WTC11 (cell line): Measurements from ENCODE around the gene SPRYD3. TPM values are rescaled to one million over a fixed set of nuclear protein-coding genes. Genes with fewer than 3 reads are reported as not detected.
"Not testable (repeated sequence)": the region's sequence is repeated elsewhere in the genome, so short reads cannot be mapped to it uniquely, and the experiment has no call there.

Source experiments
- ATAC-seq: fragments of 200-7000 bp; cut with Tn5 transposase; 2 replicates; pipeline ENCODE4 v1.10.0; 2021; ENCODE audit warnings: mild to moderate bottlenecking, moderate library complexity
- CTCF ChIA-PET: fragments of 300-600 bp; sonication (Branson Sonifier 250); formaldehyde crosslinking; loops from one replicate; lab custom pipeline; 2021; ENCODE audit warnings: antibody characterized with exemption; lab: Charles Lee
- POLR2A ChIA-PET: fragments of 350-600 bp; sonication (Branson Sonifier 250); formaldehyde crosslinking; loops from one replicate; lab custom pipeline; 2021; ENCODE audit warnings: antibody characterized with exemption; lab: Charles Lee
- DNase-seq: peaks from one replicate; pipeline ENCODE4 v3.0.0; 2021; ENCODE audit warnings: low spot score
- H3K27ac Mint-ChIP-seq: 2 replicates; pipeline ENCODE4 v1.8.0; 2021; ENCODE audit warnings: mixed read lengths
- H3K27me3 Mint-ChIP-seq: 2 replicates; pipeline ENCODE4 v1.8.0; 2021; ENCODE audit warnings: low read depth, mild to moderate bottlenecking, moderate library complexity, mixed read lengths
- H3K36me3 Mint-ChIP-seq: 2 replicates; pipeline ENCODE4 v1.8.0; 2021; ENCODE audit warnings: mixed read lengths
- H3K4me1 Mint-ChIP-seq: 2 replicates; pipeline ENCODE4 v1.8.0; 2022; ENCODE audit warnings: mixed read lengths
- H3K4me3 Mint-ChIP-seq: 2 replicates; pipeline ENCODE4 v1.8.0; 2021; ENCODE audit warnings: mild to moderate bottlenecking, moderate library complexity, mixed read lengths
- H3K9me3 Mint-ChIP-seq: 2 replicates; pipeline ENCODE4 v1.8.0; 2021; ENCODE audit warnings: mixed read lengths
- CTCF ChIP-seq: fragments of 200-600 bp; IDR thresholded peaks from 2 replicates; pipeline ENCODE4 v1.8.0; 2022; ENCODE audit warnings: antibody characterized with exemption
- ETV6 ChIP-seq: sonication (generic); formaldehyde crosslinking; IDR thresholded peaks from 2 replicates; pipeline ENCODE4 v1.8.1; 2022; ENCODE audit warnings: mild to moderate bottlenecking, missing genetic modification reagents
- FOXP1 ChIP-seq: sonication (generic); formaldehyde crosslinking; IDR thresholded peaks from 2 replicates; pipeline ENCODE4 v1.8.0; 2022; ENCODE audit warnings: missing genetic modification reagents, mild to moderate bottlenecking, moderate library complexity, borderline replicate concordance
- FOXP4 ChIP-seq: sonication (generic); formaldehyde crosslinking; IDR thresholded peaks from 2 replicates; pipeline ENCODE4 v1.8.0; 2022; ENCODE audit warnings: mild to moderate bottlenecking, missing genetic modification reagents
- GRHL2 ChIP-seq: fragments of 250-450 bp; sonication (Bioruptor Pico); IDR thresholded peaks from 2 replicates; pipeline ENCODE4 v1.8.0; 2022; ENCODE audit warnings: mild to moderate bottlenecking, moderate library complexity; ENCODE audit not compliant: insufficient replicate concordance, severe bottlenecking
- JAZF1 ChIP-seq: fragments of 250-450 bp; sonication (Bioruptor Pico); IDR thresholded peaks from 2 replicates; pipeline ENCODE4 v1.9.0; 2021; ENCODE audit warnings: moderate library complexity, mild to moderate bottlenecking, inconsistent platforms
- JUN ChIP-seq: sonication (generic); formaldehyde crosslinking; IDR thresholded peaks from 2 replicates; pipeline ENCODE4 v1.8.0; 2023; ENCODE audit warnings: mild to moderate bottlenecking, missing genetic modification reagents
- KAT7 ChIP-seq: sonication (generic); formaldehyde crosslinking; IDR thresholded peaks from 2 replicates; pipeline ENCODE4 v1.8.1; 2023; ENCODE audit warnings: missing genetic modification reagents, mild to moderate bottlenecking, borderline replicate concordance
- MYBL2 ChIP-seq: sonication (generic); formaldehyde crosslinking; IDR thresholded peaks from 2 replicates; pipeline ENCODE4 v1.8.1; 2023; ENCODE audit warnings: mild to moderate bottlenecking, moderate library complexity, missing genetic modification reagents
- NFATC4 ChIP-seq: fragments of 250-450 bp; sonication (Bioruptor Pico); IDR thresholded peaks from 2 replicates; pipeline ENCODE4 v1.9.0; 2021; ENCODE audit warnings: mild to moderate bottlenecking
- NFE2L1 ChIP-seq: sonication (generic); formaldehyde crosslinking; IDR thresholded peaks from 2 replicates; pipeline ENCODE4 v1.8.1; 2023; ENCODE audit warnings: missing genetic modification reagents
- PRDM15 ChIP-seq: sonication (generic); formaldehyde crosslinking; IDR thresholded peaks from 2 replicates; pipeline ENCODE4 v1.8.0; 2022; ENCODE audit warnings: missing genetic modification reagents
- SOX15 ChIP-seq: fragments of 250-450 bp; sonication (Bioruptor Pico); IDR thresholded peaks from 2 replicates; pipeline ENCODE4 v1.9.0; 2021; ENCODE audit warnings: mild to moderate bottlenecking
- STAT6 ChIP-seq: sonication (generic); formaldehyde crosslinking; conservative IDR thresholded peaks from 2 replicates; pipeline ENCODE4 v1.8.1; 2023; ENCODE audit warnings: mild to moderate bottlenecking, low read depth, missing genetic modification reagents, moderate library complexity
- TEAD4 ChIP-seq: sonication (generic); formaldehyde crosslinking; IDR thresholded peaks from 2 replicates; pipeline ENCODE4 v1.8.0; 2022; ENCODE audit warnings: mild to moderate bottlenecking, missing genetic modification reagents
- TP53 ChIP-seq: sonication (generic); formaldehyde crosslinking; IDR thresholded peaks from 2 replicates; pipeline ENCODE4 v1.8.1; 2023; ENCODE audit warnings: mild to moderate bottlenecking, missing genetic modification reagents
- USF2 ChIP-seq: sonication (generic); formaldehyde crosslinking; IDR thresholded peaks from 2 replicates; pipeline ENCODE4 v1.8.1; 2023; ENCODE audit warnings: mild to moderate bottlenecking, missing genetic modification reagents, moderate library complexity
- ZBTB43 ChIP-seq: sonication (generic); formaldehyde crosslinking; IDR thresholded peaks from 2 replicates; pipeline ENCODE4 v1.8.1; 2023; ENCODE audit warnings: mild to moderate bottlenecking, missing genetic modification reagents
- ZMAT4 ChIP-seq: fragments of 250-450 bp; sonication (Bioruptor Pico); IDR thresholded peaks from 2 replicates; pipeline ENCODE4 v1.9.0; 2021; ENCODE audit warnings: mild to moderate bottlenecking
- ZNF219 ChIP-seq: sonication (generic); formaldehyde crosslinking; IDR thresholded peaks from 2 replicates; pipeline ENCODE4 v1.8.0; 2023; ENCODE audit warnings: missing genetic modification reagents, mild to moderate bottlenecking, borderline replicate concordance
- total RNA-seq: library from RNA; stranded (reverse); gene quantifications from 3 replicates; pipeline ENCODE4 v1.2.3, GENCODE V29; 2021

SPRYD3 gene
- total RNA-seq, 1 experiment from 2014 or later = 11.9 TPM

GRCh38 chr12:53034459-53034858 is 44.7 kb downstream of the SPRYD3 start:
- Mint-ChIP-seq H3K4me3 (no peak overlapping the region), H3K9me3 (no peaks in the 10 kb centered on the region), H3K36me3 (peaks cover 84% of the 10 kb centered on the region), H3K27me3 (no peaks in the 10 kb centered on the region), H3K27ac (peak overlapping the region; percentile 82), H3K4me1 (peaks cover 5% of the 10 kb centered on the region)
- ChIA-PET POLR2A (no interaction called here), CTCF (no interaction called here)
- no peak for ATAC-seq
- DNase-seq = no peak
- no peak for TF ChIP-seq TP53 (CRISPR knock-in tag)
- TF ChIP-seq KAT7 = no peak
- TF ChIP-seq FOXP4 (CRISPR knock-in tag) = no peak
- TF ChIP-seq ZBTB43 (CRISPR knock-in tag) = no peak
- TF ChIP-seq TEAD4 (CRISPR knock-in tag) = no peak
- no peak for TF ChIP-seq PRDM15
- no peak for TF ChIP-seq ZNF219 (CRISPR knock-in tag)
- TF ChIP-seq MYBL2 = no peak
- TF ChIP-seq FOXP1 (CRISPR knock-in tag) = no peak
- TF ChIP-seq JAZF1 (CRISPR knock-in tag) = no peak
- TF ChIP-seq, all 79 proteins: peak for 0

- POLR2A ChIA-PET, H3K4me3 Mint-ChIP-seq, ATAC-seq, H3K4me1 Mint-ChIP-seq, H3K27me3 Mint-ChIP-seq, DNase-seq, H3K27ac Mint-ChIP-seq, H3K9me3 Mint-ChIP-seq: not testable (repeated sequence)
- CTCF ChIA-PET = interaction anchor here (0.9 kb wide), 1 partner anchor 14 kb away, joined by 3 read pairs; no protein-coding TSS in a partner anchor
- peaks cover 82% of the 10 kb centered on the region for H3K36me3 Mint-ChIP-seq
Measured at GRCh38 chr12:53033832-53034231, 45.4 kb downstream of the SPRYD3 start.

GRCh38 chr12:53031616-53032015 is 47.6 kb downstream of the SPRYD3 start:
- DNase-seq (no peak), ATAC-seq (no peak)
- ChIA-PET POLR2A (no interaction called here), CTCF (no interaction called here)
- H3K4me1 Mint-ChIP-seq = no peaks in the 10 kb centered on the region
- H3K27me3 Mint-ChIP-seq = no peaks in the 10 kb centered on the region
- no peak overlapping the region for H3K27ac Mint-ChIP-seq
- H3K4me3 Mint-ChIP-seq = no peak overlapping the region
- H3K36me3 Mint-ChIP-seq = peaks cover 81% of the 10 kb centered on the region
- H3K9me3 Mint-ChIP-seq = no peaks in the 10 kb centered on the region
- TF ChIP-seq USF2 (CRISPR knock-in tag) (no peak), ZNF219 (CRISPR knock-in tag) (no peak), STAT6 (CRISPR knock-in tag) (no peak), NFE2L1 (CRISPR knock-in tag) (no peak), ETV6 (CRISPR knock-in tag) (no peak), CTCF (no peak), GRHL2 (CRISPR knock-in tag) (no peak), ZMAT4 (CRISPR knock-in tag) (no peak), SOX15 (CRISPR knock-in tag) (no peak), JUN (CRISPR knock-in tag) (no peak), NFATC4 (CRISPR knock-in tag) (no peak)
